ENCODE measurements around the gene CRACDL. TPM values are rescaled to one million over a fixed set of nuclear protein-coding genes. Genes with fewer than 3 reads are reported as not detected.

CRACDL gene
- total and polyA plus RNA-seq, 12 donors, result 1.2 to 7.9 (median 3.2) TPM

GRCh38 chr2:98807221-98807620 lies 128.8 kb downstream of the CRACDL start:
- H3K4me1 ChIP-seq, result peaks cover 9 to 42% (median 23%) of the 10 kb centered on the region in 9 donors
- no peaks in the 10 kb centered on the region for H3K27me3 ChIP-seq
- no peak overlapping the region for H3K4me3 ChIP-seq
- 93 to 98% methylated on average over 3 of the region's 3 CpGs for WGBS, 2 donors
- DNase-seq (no peak), ATAC-seq (no peak)
- H3K9me3 ChIP-seq, result no peaks in the 10 kb centered on the region
- H3K36me3 ChIP-seq, result no peaks in the 10 kb centered on the region
- H3K27ac ChIP-seq, result peak overlapping the region in 1 of 10 donors; percentile 64
- TF ChIP-seq CTCF (IDR thresholded peaks at IDR 0.05), result no peak
- intact Hi-C loops (cut with DNase I), result loop anchor here in 1 of 10 donors (10.0 kb wide), 1 partner anchor 72 kb away; the partner anchor contains the start of gene MGAT4A

GRCh38 chr2:98806236-98806697 lies 129.8 kb downstream of the CRACDL start:
- Histone ChIP-seq H3K9me3 (no peaks in the 10 kb centered on the region), H3K27me3 (no peaks in the 10 kb centered on the region), H3K36me3 (no peaks in the 10 kb centered on the region), H3K27ac (peak overlapping the region in 9 of 10 donors; percentile 35 to 85 (median 57)), H3K4me3 (no peak overlapping the region), H3K4me1 (peaks cover 9 to 42% (median 23%) of the 10 kb centered on the region in 9 donors)
- WGBS, 2 donors, result 29 to 37% methylated on average over 7 of the region's 7 CpGs
- intact Hi-C loops (cut with DNase I), result loop anchor here in 1 of 10 donors (10.0 kb wide), 1 partner anchor 71 kb away; the partner anchor contains the start of gene MGAT4A
- ATAC-seq (peak; percentile 77 to 96 (median 90)), DNase-seq (peak; percentile 80 to 83)
- TF ChIP-seq CTCF (IDR thresholded peaks at IDR 0.05), result no peak

GRCh38 chr2:98805412-98806171 lies 130.4 kb downstream of the CRACDL start:
- ATAC-seq (peak; percentile 13 to 73 (median 60)), DNase-seq (peak in 1 of 2 donors; percentile 26)
- Histone ChIP-seq H3K27me3 (no peaks in the 10 kb centered on the region), H3K4me1 (peaks cover 9 to 42% (median 23%) of the 10 kb centered on the region in 9 donors), H3K36me3 (no peaks in the 10 kb centered on the region), H3K27ac (peak overlapping the region in 9 of 10 donors; percentile 35 to 85 (median 57)), H3K9me3 (no peaks in the 10 kb centered on the region), H3K4me3 (no peak overlapping the region)
- intact Hi-C loops (cut with DNase I), result loop anchor here in 1 of 10 donors (10.0 kb wide), 1 partner anchor 71 kb away; the partner anchor contains the start of gene MGAT4A
- no peak for TF ChIP-seq CTCF (IDR thresholded peaks at IDR 0.05)
- 45 to 54% methylated on average over 12 of the region's 12 CpGs for WGBS, 2 donors

GRCh38 chr2:98804736-98805135 lies 131.3 kb downstream of the CRACDL start:
- no peak for TF ChIP-seq CTCF (IDR thresholded peaks at IDR 0.05)
- ATAC-seq (no peak), DNase-seq (no peak)
- 88 to 95% methylated on average over 3 of the region's 3 CpGs for WGBS, 2 donors
- H3K9me3 ChIP-seq, result no peaks in the 10 kb centered on the region
- H3K36me3 ChIP-seq, result no peaks in the 10 kb centered on the region
- H3K4me3 ChIP-seq, result no peak overlapping the region
- no peaks in the 10 kb centered on the region for H3K27me3 ChIP-seq
- H3K4me1 ChIP-seq, result peaks cover 9 to 44% (median 24%) of the 10 kb centered on the region in 9 donors
- H3K27ac ChIP-seq, result peak overlapping the region in 1 of 10 donors; percentile 85
- intact Hi-C loops (cut with DNase I), result loop anchor here in 1 of 10 donors (10.0 kb wide), 1 partner anchor 70 kb away; the partner anchor contains the start of gene MGAT4A

Measured in heart right ventricle (tissue), 16 donors.